HG03558 (cell line): ENCODE data around the gene THEM4.

Source experiments
- ATAC-seq: cut with Tn5 transposase; IDR thresholded peaks from one replicate; pipeline ENCODE4 v1.9.1; 2021; ENCODE audit warnings: moderate number of reproducible peaks; ENCODE audit not compliant: unreplicated experiment; ENCODE audit errors: extremely low read depth

THEM4 gene

GRCh38 chr1:151840421-151840820 is 68.9 kb downstream of the THEM4 start:
- ATAC-seq: no peak

GRCh38 chr1:151839457-151840403 is 69.6 kb downstream of the THEM4 start, which contains the start of gene C2CD4D:
C2CD4D (minus strand) TSS chr1:151839820; CDS start chr1:151838989, 831 bp downstream.
- no peak for ATAC-seq

- no peak for ATAC-seq
Measured at GRCh38 chr1:151839082-151839412, 70.3 kb downstream of the THEM4 start.

- no peak for ATAC-seq
Measured at GRCh38 chr1:151838222-151839081, 70.9 kb downstream of the THEM4 start.

GRCh38 chr1:151837884-151838221 is 71.5 kb downstream of the THEM4 start:
- no peak for ATAC-seq

- ATAC-seq: no peak
Measured at GRCh38 chr1:151837197-151837596, 72.1 kb downstream of the THEM4 start.

- ATAC-seq: no peak
Measured at GRCh38 chr1:151835596-151835995, 73.7 kb downstream of the THEM4 start.

GRCh38 chr1:151834239-151834638 is 75.1 kb downstream of the THEM4 start:
- ATAC-seq: no peak

- no peak for ATAC-seq
Measured at GRCh38 chr1:151833172-151833900, 76.0 kb downstream of the THEM4 start.

GRCh38 chr1:151832318-151832980 is 76.9 kb downstream of the THEM4 start:
- ATAC-seq: no peak

GRCh38 chr1:151831605-151832004 is 77.7 kb downstream of the THEM4 start, which contains the start of gene RORC:
RORC (minus strand) TSS chr1:151831802; CDS start chr1:151831764, 38 bp downstream.
- ATAC-seq: no peak

GRCh38 chr1:151831256-151831591 is 78.1 kb downstream of the THEM4 start:
- no peak for ATAC-seq

- no peak for ATAC-seq
Measured at GRCh38 chr1:151830055-151830454, 79.3 kb downstream of the THEM4 start.

- no peak for ATAC-seq
Measured at GRCh38 chr1:151829352-151830046, 79.8 kb downstream of the THEM4 start.

GRCh38 chr1:151828921-151829320 is 80.4 kb downstream of the THEM4 start:
- no peak for ATAC-seq

GRCh38 chr1:151827853-151828252 is 81.5 kb downstream of the THEM4 start:
- ATAC-seq: no peak

GRCh38 chr1:151825751-151826660 is 83.3 kb downstream of the THEM4 start:
- no peak for ATAC-seq

- no peak for ATAC-seq
Measured at GRCh38 chr1:151825204-151825603, 84.1 kb downstream of the THEM4 start.
